Measurements from ENCODE around the gene MAP4K3.
A peak's percentile ranks its signal among the peaks of the same experiment; 100 is the strongest.

Gene MAP4K3

DNA sequence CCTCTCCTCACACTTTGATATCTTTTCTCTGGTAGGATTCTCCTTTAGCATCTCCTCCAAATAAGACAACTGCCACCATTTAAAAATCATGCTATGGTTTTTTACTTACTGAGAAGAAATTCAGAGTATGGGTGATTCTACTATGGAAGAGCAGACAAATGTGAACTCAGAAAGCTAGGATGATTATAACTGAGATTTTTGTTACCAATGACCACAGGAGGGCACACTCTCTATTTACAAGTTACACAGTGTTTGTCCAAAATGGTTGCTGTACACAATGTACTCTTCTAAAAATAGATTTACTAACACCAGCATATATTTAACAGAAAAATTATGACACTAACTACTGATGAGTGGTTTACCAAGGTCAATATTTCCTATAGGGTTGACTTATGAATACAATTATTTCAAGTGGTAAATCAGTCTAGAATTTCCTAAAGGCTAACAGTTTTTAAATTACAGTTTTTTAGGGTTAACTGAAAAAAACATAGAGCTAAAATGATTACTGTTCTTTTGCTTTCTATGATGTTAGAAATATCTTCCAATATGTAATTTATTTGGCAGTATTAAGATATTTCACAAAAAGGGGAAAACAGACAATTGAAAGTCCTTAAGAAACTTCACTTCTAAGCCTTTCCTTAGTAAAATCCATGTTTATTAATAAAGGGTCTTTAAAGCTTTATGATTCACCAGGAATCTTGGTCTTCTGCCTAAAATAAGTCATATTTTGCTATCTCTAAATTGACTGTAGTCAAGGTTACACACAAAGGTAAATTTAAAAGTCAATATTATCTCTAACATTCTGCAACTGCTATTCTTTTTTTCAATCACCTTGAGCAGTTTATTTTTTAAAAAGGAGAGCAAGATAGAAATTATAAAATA lies 57.2 kb downstream of the MAP4K3 start:
- TF ChIP-seq, protein P1, sequence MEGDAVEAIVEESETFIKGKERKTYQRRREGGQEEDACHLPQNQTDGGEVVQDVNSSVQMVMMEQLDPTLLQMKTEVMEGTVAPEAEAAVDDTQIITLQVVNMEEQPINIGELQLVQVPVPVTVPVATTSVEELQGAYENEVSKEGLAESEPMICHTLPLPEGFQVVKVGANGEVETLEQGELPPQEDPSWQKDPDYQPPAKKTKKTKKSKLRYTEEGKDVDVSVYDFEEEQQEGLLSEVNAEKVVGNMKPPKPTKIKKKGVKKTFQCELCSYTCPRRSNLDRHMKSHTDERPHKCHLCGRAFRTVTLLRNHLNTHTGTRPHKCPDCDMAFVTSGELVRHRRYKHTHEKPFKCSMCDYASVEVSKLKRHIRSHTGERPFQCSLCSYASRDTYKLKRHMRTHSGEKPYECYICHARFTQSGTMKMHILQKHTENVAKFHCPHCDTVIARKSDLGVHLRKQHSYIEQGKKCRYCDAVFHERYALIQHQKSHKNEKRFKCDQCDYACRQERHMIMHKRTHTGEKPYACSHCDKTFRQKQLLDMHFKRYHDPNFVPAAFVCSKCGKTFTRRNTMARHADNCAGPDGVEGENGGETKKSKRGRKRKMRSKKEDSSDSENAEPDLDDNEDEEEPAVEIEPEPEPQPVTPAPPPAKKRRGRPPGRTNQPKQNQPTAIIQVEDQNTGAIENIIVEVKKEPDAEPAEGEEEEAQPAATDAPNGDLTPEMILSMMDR (IDR thresholded peaks at IDR 0.05; ENCODE audit: extremely low read depth, insufficient read depth, missing control alignments) = peak; percentile 48
- peak; percentile 48 for DNase-seq (ENCODE audit: low spot score)
- in situ Hi-C loops (cut with MboI; ENCODE audit: low pct_unique_long_range_greater_than_20kb, low sequenced_read_pairs, unreplicated experiment) = loop anchor here (10.0 kb wide), 1 partner anchor 355 kb away; no protein-coding TSS in a partner anchor

GRCh38 chr2:39378968-39379367 lies 58.1 kb downstream of the MAP4K3 start:
- DNase-seq (ENCODE audit: low spot score) = no peak
- TF ChIP-seq, protein P1 (IDR thresholded peaks at IDR 0.05; ENCODE audit: extremely low read depth, insufficient read depth, missing control alignments) = no peak
- in situ Hi-C loops (cut with MboI; ENCODE audit: low pct_unique_long_range_greater_than_20kb, low sequenced_read_pairs, unreplicated experiment) = no loop called here

GRCh38 chr2:39377226-39377939 lies 59.7 kb downstream of the MAP4K3 start:
- TF ChIP-seq, protein P1 (IDR thresholded peaks at IDR 0.05; ENCODE audit: extremely low read depth, insufficient read depth, missing control alignments) = no peak
- in situ Hi-C loops (cut with MboI; ENCODE audit: low pct_unique_long_range_greater_than_20kb, low sequenced_read_pairs, unreplicated experiment) = no loop called here
- peak; percentile 38 for DNase-seq (ENCODE audit: low spot score)

DNA sequence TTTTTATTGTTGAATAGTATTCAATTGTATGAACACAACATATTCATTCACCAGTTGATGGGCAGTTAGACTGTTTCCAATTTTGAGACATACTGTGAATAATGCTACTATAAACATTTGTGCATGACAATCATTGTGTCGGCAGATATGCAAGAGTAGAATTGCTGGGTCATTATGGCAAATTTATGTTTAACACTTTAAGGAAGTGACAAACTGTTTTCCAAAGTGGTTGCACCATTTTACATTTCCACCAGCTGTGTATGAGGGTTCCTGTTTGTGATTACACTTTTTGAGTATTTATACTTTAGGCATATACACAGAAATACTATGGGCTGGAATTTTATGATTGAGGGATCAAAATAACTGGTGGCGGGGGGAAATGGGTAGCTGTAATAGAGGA lies 61.2 kb downstream of the MAP4K3 start:
- no peak for DNase-seq (ENCODE audit: low spot score)
- in situ Hi-C loops (cut with MboI; ENCODE audit: low pct_unique_long_range_greater_than_20kb, low sequenced_read_pairs, unreplicated experiment) = no loop called here
- TF ChIP-seq, protein P1 (IDR thresholded peaks at IDR 0.05; ENCODE audit: extremely low read depth, insufficient read depth, missing control alignments) = no peak

DNA sequence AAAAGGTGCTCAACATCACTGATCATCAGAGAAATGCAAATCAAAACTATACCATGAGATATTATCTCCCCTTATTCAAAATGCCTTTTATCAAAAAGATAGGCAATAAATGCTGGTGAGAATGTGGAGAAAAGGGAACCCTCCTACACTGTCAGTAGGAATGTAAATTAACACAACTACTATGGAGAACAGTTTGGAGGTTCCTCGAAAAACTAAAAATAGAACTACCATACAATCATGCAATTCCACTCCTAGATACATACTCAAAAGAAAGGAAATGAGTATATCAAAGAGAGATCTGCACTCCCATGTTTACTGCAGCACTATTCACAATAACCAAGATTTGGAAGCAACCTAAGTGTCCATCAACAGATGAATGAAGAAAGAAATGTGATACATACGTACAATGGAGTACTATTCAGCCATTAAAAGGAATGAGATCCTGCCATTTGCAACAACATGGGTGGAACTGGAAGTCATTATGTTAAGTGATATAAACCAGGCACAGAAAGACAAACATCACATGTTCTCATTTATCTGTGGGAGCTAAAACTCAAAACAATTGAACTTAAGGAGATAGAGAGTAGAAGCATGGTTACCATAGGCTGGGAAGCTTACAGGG lies 63.8 kb downstream of the MAP4K3 start:
- in situ Hi-C loops (cut with MboI; ENCODE audit: low pct_unique_long_range_greater_than_20kb, low sequenced_read_pairs, unreplicated experiment) = no loop called here
- DNase-seq (ENCODE audit: low spot score) = no peak
- TF ChIP-seq, protein P1 (IDR thresholded peaks at IDR 0.05; ENCODE audit: extremely low read depth, insufficient read depth, missing control alignments) = no peak

- no peak for DNase-seq (ENCODE audit: low spot score)
- TF ChIP-seq, protein P1 (IDR thresholded peaks at IDR 0.05; ENCODE audit: extremely low read depth, insufficient read depth, missing control alignments) = no peak
- in situ Hi-C loops (cut with MboI; ENCODE audit: low pct_unique_long_range_greater_than_20kb, low sequenced_read_pairs, unreplicated experiment) = no loop called here
These were observed 67.0 kb downstream of the MAP4K3 start for GRCh38 chr2:39370101-39370500.
